ENCODE data around the gene PNN. TPM values are rescaled to one million over a fixed set of nuclear protein-coding genes. Genes with fewer than 3 reads are reported as not detected.
"Not testable (repeated sequence)": the region's sequence is repeated elsewhere in the genome, so short reads cannot be mapped to it uniquely, and the experiment has no call there.

The PNN gene
- 14.8 to 30.6 TPM (median 16.2 TPM) in 3 replicates for polyA plus RNA-seq
- polyA plus RNA-seq (2011; ENCODE audit: low read depth): 181 TPM
- polyA plus RNA-seq (2011; cell fraction: cytosol; rRNA removed): 7.9 TPM in 2 replicates
- polyA plus RNA-seq (2011; cell fraction: nucleus; rRNA removed): 82.9 and 93.0 TPM in 2 replicates
- polyA plus RNA-seq (2012; ENCODE audit: low replicate concordance): 35.7 and 37.3 TPM in 2 replicates
- polyA minus RNA-seq: 6.1 to 15.6 TPM (median 14.7 TPM) in 3 replicates
- polyA minus RNA-seq (2011; cell fraction: cytosol; rRNA and poly(A)+ RNA removed): 3.8 TPM
- polyA minus RNA-seq (2011; cell fraction: nucleus; rRNA and poly(A)+ RNA removed): 7.9 and 17.8 TPM in 2 replicates

- Histone ChIP-seq H3K9me3 (ENCODE audit: control insufficient read depth, low read depth, low read length) (no peaks in the 10 kb centered on the region), H3K4me2 (ENCODE audit: control insufficient read depth, extremely low read depth, insufficient read depth, low read depth, low read length) (peak within 1 kb of the TSS; percentile 66), H3K9ac (ENCODE audit: control insufficient read depth, extremely low read depth, insufficient read depth, low read length) (peak within 1 kb of the TSS; percentile 96), H3K9me1 (ENCODE audit: control insufficient read depth, extremely low read depth, insufficient read depth, low read length) (no peaks in the 10 kb centered on the region), H3K4me1 (ENCODE audit: control insufficient read depth, extremely low read depth, insufficient read depth, low read length) (peaks cover 12% of the 10 kb centered on the region), H2AFZ (ENCODE audit: control insufficient read depth, low read length) (peak within 1 kb of the TSS; percentile 86), H3K79me2 (ENCODE audit: control insufficient read depth, insufficient read depth, low read length) (peaks cover 38% of the 10 kb centered on the region), H3K27ac (ENCODE audit: control insufficient read depth, insufficient read depth, low read length) (peak within 1 kb of the TSS; percentile 93), H3K27me3 (ENCODE audit: control insufficient read depth, extremely low read depth, insufficient read depth, low read length) (no peaks in the 10 kb centered on the region), H3K36me3 (ENCODE audit: control insufficient read depth in 2 of 2, extremely low read depth in 1 of 2, insufficient read depth in 2 of 2, low read length in 2 of 2) (peaks cover 17 to 28% of the 10 kb centered on the region in 2 experiments), H4K20me1 (ENCODE audit: control insufficient read depth, extremely low read depth, insufficient read depth, low read length) (no peaks in the 10 kb centered on the region), H3K4me3 (ENCODE audit: control insufficient read depth in 2 of 3, extremely low read depth in 1 of 3, insufficient read depth in 2 of 3, low read depth in 1 of 3, low read length in 3 of 3) (peak within 1 kb of the TSS; percentile 80 to 86 (median 80))
- dilution Hi-C loops (cut with MboI; ENCODE audit: extremely low pct_ligation_motif_present, low sequenced_read_pairs): no loop called here
- FAIRE-seq (peak; percentile 46), DNase-seq (ENCODE audit: low read depth, low spot score) (peak; percentile 89)
- TF ChIP-seq CTCF (optimal IDR thresholded peaks at IDR 0.05 in 1 of 3, IDR thresholded peaks at IDR 0.05 in 1 of 3, conservative IDR thresholded peaks at IDR 0.05 in 1 of 3; ENCODE audit: extremely low read depth in 1 of 3, insufficient read depth in 2 of 3, low read length in 3 of 3) (no peak), EZH2 (IDR thresholded peaks at IDR 0.05; ENCODE audit: low read length) (no peak)
These were observed at the start of gene PNN for GRCh38 chr14:39174560-39175444. PNN (plus strand) TSS chr14:39175254; CDS start chr14:39175280, 26 bp downstream.

GRCh38 chr14:39137835-39138234, 37.2 kb upstream of the PNN start:
- H3K4me3 ChIP-seq (ENCODE audit: control insufficient read depth in 2 of 3, extremely low read depth in 1 of 3, insufficient read depth in 2 of 3, low read depth in 1 of 3, low read length in 3 of 3); H3K36me3 ChIP-seq (ENCODE audit: control insufficient read depth in 2 of 2, extremely low read depth in 1 of 2, insufficient read depth in 2 of 2, low read length in 2 of 2); H3K27ac ChIP-seq (ENCODE audit: control insufficient read depth, insufficient read depth, low read length); H3K4me2 ChIP-seq (ENCODE audit: control insufficient read depth, extremely low read depth, insufficient read depth, low read depth, low read length); H3K4me1 ChIP-seq (ENCODE audit: control insufficient read depth, extremely low read depth, insufficient read depth, low read length); H2AFZ ChIP-seq (ENCODE audit: control insufficient read depth, low read length); H3K9ac ChIP-seq (ENCODE audit: control insufficient read depth, extremely low read depth, insufficient read depth, low read length); H3K79me2 ChIP-seq (ENCODE audit: control insufficient read depth, insufficient read depth, low read length); H3K9me3 ChIP-seq (ENCODE audit: control insufficient read depth, low read depth, low read length); FAIRE-seq; DNase-seq (ENCODE audit: low read depth, low spot score); H4K20me1 ChIP-seq (ENCODE audit: control insufficient read depth, extremely low read depth, insufficient read depth, low read length); H3K9me1 ChIP-seq (ENCODE audit: control insufficient read depth, extremely low read depth, insufficient read depth, low read length); H3K27me3 ChIP-seq (ENCODE audit: control insufficient read depth, extremely low read depth, insufficient read depth, low read length); dilution Hi-C loops (cut with MboI; ENCODE audit: extremely low pct_ligation_motif_present, low sequenced_read_pairs): not testable (repeated sequence)

Measured in keratinocyte (primary cell).